Natural killer cell treated with Interleukin-12 subunit alpha and Interleukin-12 subunit beta and Interleukin-15 and Interleukin-18, amount 100 ng/mL, for 72 hours (primary cell): ENCODE measurements around the gene ERGIC1. TPM values are rescaled to one million over a fixed set of nuclear protein-coding genes. Genes with fewer than 3 reads are reported as not detected.
A peak's percentile ranks its signal among the peaks of the same experiment; 100 is the strongest.

Experiments used
- ATAC-seq, 2 donors: fragments of 150-1000 bp; cut with Tn5 transposase in 1 of 2; sonication (Bioruptor Pico), chemical (Tn5 transposase) in 1 of 2; 2 replicates each; pipeline ENCODE4 v1.10.0; 2021
- DNase-seq: peaks from one replicate; pipeline ENCODE4 v3.0.0; 2022; ENCODE audit warnings: low spot score
- H3K27ac Mint-ChIP-seq, 2 donors: 1 replicate in 1 of 2; 2 replicates in 1 of 2; pipeline ENCODE4 v1.8.0; 2022; ENCODE audit warnings: mixed read lengths in 2 of 2, mild to moderate bottlenecking in 1 of 2, moderate library complexity in 1 of 2
- H3K27me3 Mint-ChIP-seq, 2 donors: 1 replicate in 1 of 2; 2 replicates in 1 of 2; pipeline ENCODE4 v1.8.0; 2022; ENCODE audit warnings: mixed read lengths in 2 of 2
- H3K36me3 Mint-ChIP-seq: one replicate; pipeline ENCODE4 v1.8.0; 2022; ENCODE audit warnings: mixed read lengths
- H3K4me1 Mint-ChIP-seq, 2 donors: 1 replicate in 1 of 2; 2 replicates in 1 of 2; pipeline ENCODE4 v1.8.0; 2022; ENCODE audit warnings: low read depth in 2 of 2, mixed read lengths in 2 of 2, mild to moderate bottlenecking in 1 of 2
- H3K4me3 Mint-ChIP-seq: one replicate; pipeline ENCODE4 v1.8.0; 2022; ENCODE audit warnings: mixed read lengths
- H3K9me3 Mint-ChIP-seq: 2 replicates; pipeline ENCODE4 v1.8.0; 2022; ENCODE audit warnings: mixed read lengths
- total RNA-seq, 2 donors: library from RNA; stranded (reverse); gene quantifications; one replicate each; pipeline ENCODE4 v1.2.3, GENCODE V29; 2022

Gene ERGIC1
- total RNA-seq, 2 donors from 2014 or later, result 50.8 to 51.4 TPM

GRCh38 chr5:172909931-172910502 lies 76.0 kb downstream of the ERGIC1 start:
- DNase-seq (no peak), ATAC-seq (peak; percentile 39 to 55)
- Mint-ChIP-seq H3K27me3 (no peaks in the 10 kb centered on the region), H3K27ac (no peak overlapping the region), H3K4me3 (no peak overlapping the region), H3K4me1 (peaks cover 8 to 11% of the 10 kb centered on the region in 2 donors), H3K36me3 (no peaks in the 10 kb centered on the region), H3K9me3 (no peaks in the 10 kb centered on the region)

GRCh38 chr5:172910828-172911627 lies 77.0 kb downstream of the ERGIC1 start:
- no peaks in the 10 kb centered on the region for H3K9me3 Mint-ChIP-seq
- no peak for DNase-seq
- ATAC-seq, result peak; percentile 43 to 72
- no peaks in the 10 kb centered on the region for H3K27me3 Mint-ChIP-seq
- no peaks in the 10 kb centered on the region for H3K36me3 Mint-ChIP-seq
- H3K4me1 Mint-ChIP-seq, result peaks cover 8 to 12% of the 10 kb centered on the region in 2 donors
- H3K27ac Mint-ChIP-seq, result peak overlapping the region in 1 of 2 donors; percentile 57
- no peak overlapping the region for H3K4me3 Mint-ChIP-seq

DNA sequence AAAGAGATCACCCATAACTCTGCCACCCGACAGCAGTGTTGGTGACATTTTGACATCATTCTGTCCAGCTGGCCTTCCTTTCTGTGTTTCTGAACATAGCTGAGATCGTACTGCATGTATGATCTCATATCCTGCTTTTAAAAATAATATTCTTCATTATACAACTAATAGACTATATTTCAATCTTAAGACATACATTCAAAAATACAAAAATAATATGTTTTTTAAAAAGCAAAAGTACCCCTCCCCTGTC lies 77.5 kb downstream of the ERGIC1 start:
- H3K36me3 Mint-ChIP-seq, result no peaks in the 10 kb centered on the region
- peak overlapping the region in 1 of 2 donors; percentile 57 for H3K27ac Mint-ChIP-seq
- peaks cover 8 to 13% of the 10 kb centered on the region in 2 donors for H3K4me1 Mint-ChIP-seq
- H3K27me3 Mint-ChIP-seq, result no peaks in the 10 kb centered on the region
- no peak overlapping the region for H3K4me3 Mint-ChIP-seq
- DNase-seq (no peak), ATAC-seq (no peak)
- no peaks in the 10 kb centered on the region for H3K9me3 Mint-ChIP-seq

DNA sequence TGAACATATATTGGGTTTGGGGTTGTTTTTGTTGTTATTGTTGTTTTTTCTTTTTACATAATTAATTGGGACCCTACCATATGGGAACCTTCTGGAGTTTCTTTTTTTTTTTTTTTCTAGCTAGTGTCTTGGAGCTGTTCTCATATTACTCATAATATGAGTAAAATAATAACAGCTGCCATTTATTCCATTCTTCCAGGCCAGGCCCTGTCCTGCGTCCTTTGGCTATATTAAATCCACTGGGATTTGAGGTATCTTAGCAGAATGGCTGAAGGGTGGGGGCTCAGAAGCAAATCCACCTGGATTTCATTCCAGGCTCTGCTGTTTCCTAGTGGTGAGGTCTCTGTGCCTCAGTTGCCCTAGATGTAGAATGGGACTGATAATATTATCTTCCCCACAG lies 77.9 kb downstream of the ERGIC1 start:
- H3K27me3 Mint-ChIP-seq, result no peaks in the 10 kb centered on the region
- no peaks in the 10 kb centered on the region for H3K9me3 Mint-ChIP-seq
- DNase-seq (no peak), ATAC-seq (no peak)
- peaks cover 10 to 15% of the 10 kb centered on the region in 2 donors for H3K4me1 Mint-ChIP-seq
- no peaks in the 10 kb centered on the region for H3K36me3 Mint-ChIP-seq
- no peak overlapping the region for H3K4me3 Mint-ChIP-seq
- no peak overlapping the region for H3K27ac Mint-ChIP-seq

DNA sequence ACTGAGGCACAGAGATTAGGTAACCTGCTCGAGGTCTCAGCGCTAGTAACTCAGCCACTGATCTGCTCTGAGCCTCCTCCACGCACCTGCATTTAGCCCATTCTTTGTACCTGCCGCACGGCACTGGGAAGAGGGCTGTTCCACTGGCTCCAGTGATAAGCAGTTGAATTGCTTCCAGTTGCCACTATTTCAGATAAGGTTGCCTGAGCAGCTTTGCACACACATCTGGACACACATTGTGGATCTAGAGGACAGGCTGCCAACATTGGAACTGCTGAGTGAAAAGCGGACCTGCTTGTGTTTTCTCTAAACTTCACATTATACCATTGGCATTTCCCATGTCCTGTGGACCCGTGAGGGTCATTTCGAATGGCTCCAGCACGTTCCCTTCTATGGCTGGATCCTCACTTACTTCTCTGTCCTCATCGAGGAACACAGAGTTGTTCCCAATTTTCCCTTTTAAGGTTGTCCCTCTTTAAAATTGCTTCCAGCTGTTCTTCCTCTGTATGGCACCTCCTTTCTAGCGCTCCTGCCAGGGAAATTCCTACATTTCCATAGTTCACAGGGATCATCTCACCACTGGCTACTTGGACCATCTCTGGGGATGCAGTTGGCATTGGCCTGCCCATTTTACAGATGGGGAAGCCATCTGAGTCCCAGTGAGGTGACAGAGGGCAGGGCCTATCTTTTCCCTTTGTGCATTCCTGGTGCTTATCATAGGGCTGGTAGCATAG lies 79.2 kb downstream of the ERGIC1 start:
- Mint-ChIP-seq H3K9me3 (no peaks in the 10 kb centered on the region), H3K4me1 (peaks cover 21 to 22% of the 10 kb centered on the region in 2 donors), H3K27ac (no peak overlapping the region), H3K27me3 (no peaks in the 10 kb centered on the region), H3K4me3 (no peak overlapping the region), H3K36me3 (no peaks in the 10 kb centered on the region)
- no peak for ATAC-seq
- DNase-seq, result no peak

- no peak for DNase-seq
- Mint-ChIP-seq H3K36me3 (no peaks in the 10 kb centered on the region), H3K4me3 (no peak overlapping the region), H3K27me3 (no peaks in the 10 kb centered on the region), H3K4me1 (peaks cover 21 to 22% of the 10 kb centered on the region in 2 donors), H3K9me3 (no peaks in the 10 kb centered on the region), H3K27ac (no peak overlapping the region)
- no peak for ATAC-seq
These were observed 81.5 kb downstream of the ERGIC1 start for GRCh38 chr5:172915514-172915913.

- Mint-ChIP-seq H3K4me1 (peaks cover 21 to 22% of the 10 kb centered on the region in 2 donors), H3K9me3 (no peaks in the 10 kb centered on the region), H3K36me3 (no peaks in the 10 kb centered on the region), H3K27ac (peak overlapping the region in 1 of 2 donors; percentile 56), H3K27me3 (no peaks in the 10 kb centered on the region), H3K4me3 (peak overlapping the region; percentile 64)
- DNase-seq (no peak), ATAC-seq (peak; percentile 45 to 66)
These were observed 84.6 kb downstream of the ERGIC1 start for GRCh38 chr5:172918421-172919371.

DNA sequence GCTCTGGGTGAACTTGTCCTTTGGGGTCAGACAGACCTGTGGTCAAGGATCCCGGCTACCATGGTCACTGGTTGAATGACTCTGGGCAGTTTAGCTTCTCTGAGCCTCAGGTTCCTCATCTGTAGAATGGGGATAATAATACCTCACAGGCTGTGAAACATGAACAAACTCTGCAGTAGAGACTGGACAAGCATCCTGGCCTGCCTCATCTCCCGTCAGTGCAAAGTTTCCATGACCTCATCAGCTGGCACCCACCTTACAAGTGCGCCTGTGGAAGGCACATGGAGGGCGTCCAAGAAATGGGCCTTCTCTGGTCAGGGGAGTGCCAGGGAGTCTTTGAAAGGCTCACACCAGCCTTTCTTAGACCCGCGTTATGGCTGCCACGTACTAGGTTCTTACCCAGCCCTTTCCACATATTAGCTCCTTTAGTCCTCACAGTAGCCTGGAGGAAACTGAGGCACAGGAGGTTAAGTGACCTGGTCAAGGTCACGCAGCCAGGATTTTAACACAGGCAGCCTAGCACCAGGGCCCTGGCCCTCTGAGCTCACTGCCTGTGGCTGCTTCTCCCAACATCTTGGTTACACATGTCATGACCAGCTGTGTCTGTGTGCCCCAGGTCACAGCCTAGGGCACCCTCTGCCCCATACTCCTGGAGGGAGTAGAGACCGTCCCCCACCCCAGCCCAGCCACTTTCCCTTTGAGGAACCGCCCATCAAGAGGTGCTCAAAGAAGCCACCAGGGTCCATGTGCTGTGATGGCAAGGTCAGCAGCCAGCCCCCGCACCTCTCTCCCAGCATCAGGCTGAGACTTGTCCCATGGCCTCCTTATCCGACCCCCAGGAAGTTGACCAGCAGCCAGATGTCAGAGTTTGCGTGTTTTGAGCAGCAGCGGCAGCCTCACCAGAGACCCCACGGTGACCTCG lies 85.7 kb downstream of the ERGIC1 start:
- Mint-ChIP-seq H3K36me3 (no peaks in the 10 kb centered on the region), H3K27me3 (no peaks in the 10 kb centered on the region), H3K27ac (no peak overlapping the region), H3K4me3 (no peak overlapping the region), H3K4me1 (peaks cover 21 to 22% of the 10 kb centered on the region in 2 donors), H3K9me3 (no peaks in the 10 kb centered on the region)
- DNase-seq, result no peak
- ATAC-seq, result no peak

DNA sequence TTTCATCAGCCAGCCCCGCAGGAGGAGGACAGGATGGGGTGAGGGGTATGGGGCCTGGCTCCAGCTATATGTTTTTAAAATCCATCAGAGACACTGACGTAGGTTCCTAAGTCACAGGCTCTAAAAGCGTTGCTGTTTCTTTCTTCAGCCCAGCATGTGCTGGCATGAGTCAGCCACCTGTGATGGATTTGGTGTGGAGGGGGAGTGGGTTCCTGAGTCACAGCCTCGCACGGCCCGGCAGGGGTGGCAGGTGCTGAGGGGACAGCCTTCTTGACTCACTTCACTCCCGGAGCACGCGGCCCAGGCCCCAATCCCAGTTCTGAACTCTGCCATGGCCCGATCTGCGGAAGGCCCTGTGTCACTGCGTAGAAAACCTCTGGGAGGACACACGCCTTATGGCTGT lies 86.4 kb downstream of the ERGIC1 start:
- no peak for DNase-seq
- ATAC-seq, result no peak
- Mint-ChIP-seq H3K4me1 (peaks cover 21 to 22% of the 10 kb centered on the region in 2 donors), H3K4me3 (no peak overlapping the region), H3K9me3 (no peaks in the 10 kb centered on the region), H3K27ac (no peak overlapping the region), H3K36me3 (no peaks in the 10 kb centered on the region), H3K27me3 (no peaks in the 10 kb centered on the region)

DNA sequence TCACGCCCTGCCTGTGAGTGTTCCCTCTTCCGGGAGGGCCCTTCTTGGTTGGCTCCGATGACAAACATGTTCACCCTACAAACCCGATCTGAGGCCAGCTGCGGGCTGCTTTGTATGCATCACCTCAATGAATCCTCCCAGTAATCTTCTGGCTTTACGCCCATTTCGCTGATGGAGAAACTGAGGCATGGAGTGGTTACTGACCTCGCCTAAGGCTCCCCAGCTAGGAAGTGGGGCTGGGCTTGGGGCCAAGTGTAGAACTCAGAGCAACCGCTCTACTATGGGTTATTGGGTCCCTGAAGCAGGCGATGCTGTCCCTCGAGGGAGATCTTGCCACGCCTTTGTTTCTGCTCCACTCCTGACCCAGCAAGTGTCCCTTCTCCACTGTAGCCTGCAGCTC lies 86.9 kb downstream of the ERGIC1 start:
- H3K4me3 Mint-ChIP-seq, result no peak overlapping the region
- H3K27me3 Mint-ChIP-seq, result no peaks in the 10 kb centered on the region
- H3K9me3 Mint-ChIP-seq, result no peaks in the 10 kb centered on the region
- no peaks in the 10 kb centered on the region for H3K36me3 Mint-ChIP-seq
- no peak for ATAC-seq
- no peak for DNase-seq
- peaks cover 21% of the 10 kb centered on the region in 2 donors for H3K4me1 Mint-ChIP-seq
- H3K27ac Mint-ChIP-seq, result no peak overlapping the region

DNA sequence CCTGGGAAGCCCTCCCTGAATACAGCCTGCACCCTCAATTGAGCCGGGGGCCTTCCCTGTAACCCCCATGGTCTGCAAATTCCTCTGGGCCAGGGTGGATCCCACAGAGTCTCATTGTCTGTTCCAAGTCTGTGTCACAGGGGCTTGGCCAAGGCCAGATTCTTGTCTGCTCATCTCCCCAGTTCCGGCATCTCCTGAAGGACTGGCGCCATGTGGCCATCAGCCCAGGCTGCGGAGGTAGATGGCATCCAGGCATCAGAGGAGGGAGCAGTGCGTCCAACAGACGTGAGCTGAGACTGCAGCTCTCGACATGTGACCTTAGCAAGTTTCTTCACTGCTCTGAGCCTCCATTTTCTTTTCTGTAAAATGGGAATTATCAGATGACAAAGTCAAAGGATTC lies 87.9 kb downstream of the ERGIC1 start:
- H3K4me1 Mint-ChIP-seq, result peaks cover 18 to 19% of the 10 kb centered on the region in 2 donors
- H3K27ac Mint-ChIP-seq, result no peak overlapping the region
- no peaks in the 10 kb centered on the region for H3K9me3 Mint-ChIP-seq
- no peak overlapping the region for H3K4me3 Mint-ChIP-seq
- no peaks in the 10 kb centered on the region for H3K36me3 Mint-ChIP-seq
- DNase-seq (no peak), ATAC-seq (no peak)
- no peaks in the 10 kb centered on the region for H3K27me3 Mint-ChIP-seq

DNA sequence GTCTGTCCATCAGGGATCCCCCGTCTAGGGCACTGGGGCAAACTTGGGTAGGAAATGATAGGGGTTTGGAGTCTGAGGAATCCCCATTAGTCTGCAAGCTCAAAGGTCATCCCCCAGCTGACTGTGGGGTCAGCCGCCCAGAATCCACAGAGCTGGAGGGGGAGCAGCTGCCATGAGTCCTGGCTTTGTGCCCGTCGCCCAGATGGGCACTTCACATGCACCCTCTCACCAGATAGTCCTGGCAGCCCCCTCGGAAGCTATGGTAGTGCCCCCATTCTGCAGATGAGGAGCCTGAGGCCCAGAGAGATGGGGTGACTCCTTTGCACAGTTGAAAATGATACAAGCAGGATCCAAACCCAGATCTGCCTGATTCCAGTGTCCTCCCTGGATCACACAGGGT lies 89.5 kb downstream of the ERGIC1 start:
- H3K27me3 Mint-ChIP-seq, result no peaks in the 10 kb centered on the region
- peaks cover 6 to 8% of the 10 kb centered on the region in 2 donors for H3K4me1 Mint-ChIP-seq
- ATAC-seq (no peak), DNase-seq (no peak)
- no peaks in the 10 kb centered on the region for H3K36me3 Mint-ChIP-seq
- no peaks in the 10 kb centered on the region for H3K9me3 Mint-ChIP-seq
- H3K4me3 Mint-ChIP-seq, result no peak overlapping the region
- H3K27ac Mint-ChIP-seq, result no peak overlapping the region
